Activated CD4-positive, alpha-beta T cell treated with anti-CD3 and anti-CD28 coated beads, Interleukin-2, amount 50 U/mL, for 48 hours (primary cell): Measurements from ENCODE around the gene COL9A3.
"Not testable (repeated sequence)": the region's sequence is repeated elsewhere in the genome, so short reads cannot be mapped to it uniquely, and the experiment has no call there.

Experiments used
- DNase-seq, 2 experiments: peaks; one replicate each; pipeline ENCODE4 v3.0.0-alpha.2; 2020

COL9A3 gene

DNA sequence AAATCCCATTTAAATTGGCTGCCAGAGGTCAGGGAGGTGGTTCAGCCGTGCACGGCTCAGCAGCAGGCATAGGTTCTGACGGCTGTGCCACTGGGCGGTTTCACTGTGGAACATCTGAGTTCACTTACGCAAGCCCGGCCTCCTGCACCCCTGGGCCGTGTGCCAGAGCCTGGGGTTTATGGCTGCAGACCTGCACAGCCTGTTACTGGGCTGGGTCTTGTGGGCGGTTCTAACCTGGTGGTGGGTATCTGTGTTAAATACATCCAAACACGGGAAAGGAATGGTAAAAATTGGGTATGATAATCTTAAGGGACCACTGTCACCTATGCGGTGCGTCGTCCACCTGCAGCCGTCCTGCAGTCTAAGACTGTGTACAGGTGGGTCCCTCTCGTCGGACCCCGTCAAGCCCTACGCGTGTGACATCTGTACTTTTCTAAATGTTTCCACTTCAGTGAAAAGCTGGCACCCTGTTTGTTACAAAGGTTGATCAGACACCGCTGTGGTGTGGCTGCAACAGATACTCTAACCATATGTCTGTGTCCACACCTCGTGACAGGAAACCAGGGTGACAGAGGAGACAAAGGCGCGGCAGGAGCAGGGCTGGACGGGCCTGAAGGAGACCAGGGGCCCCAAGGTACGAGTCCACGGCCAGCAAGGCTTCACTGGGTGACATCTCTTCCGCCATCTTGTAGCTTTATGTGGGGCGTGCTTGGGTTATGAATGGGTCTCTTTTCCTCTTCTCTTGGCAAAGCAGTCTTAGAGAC is 21.5 kb downstream of the COL9A3 start:
- no peak for DNase-seq

DNA sequence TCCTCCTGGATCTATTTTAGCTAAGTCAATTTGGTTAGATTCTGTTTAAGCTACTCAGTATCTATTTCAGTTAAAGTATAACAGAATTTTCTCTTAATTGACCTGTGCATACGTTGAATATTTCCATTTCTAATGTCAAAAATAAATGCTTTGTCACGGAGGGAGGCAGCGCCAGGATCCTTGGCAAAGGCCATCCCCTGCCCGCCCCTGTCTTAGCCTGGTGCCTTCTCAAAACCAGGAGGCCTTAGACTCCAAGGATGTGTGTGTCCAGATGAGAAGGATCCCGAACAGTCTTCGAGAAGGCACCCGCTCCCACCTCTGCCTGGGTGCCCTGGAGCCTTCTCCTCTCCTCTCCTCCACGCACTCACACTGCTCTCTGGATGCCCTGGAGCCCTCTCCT is 22.4 kb downstream of the COL9A3 start:
- DNase-seq: no peak

DNA sequence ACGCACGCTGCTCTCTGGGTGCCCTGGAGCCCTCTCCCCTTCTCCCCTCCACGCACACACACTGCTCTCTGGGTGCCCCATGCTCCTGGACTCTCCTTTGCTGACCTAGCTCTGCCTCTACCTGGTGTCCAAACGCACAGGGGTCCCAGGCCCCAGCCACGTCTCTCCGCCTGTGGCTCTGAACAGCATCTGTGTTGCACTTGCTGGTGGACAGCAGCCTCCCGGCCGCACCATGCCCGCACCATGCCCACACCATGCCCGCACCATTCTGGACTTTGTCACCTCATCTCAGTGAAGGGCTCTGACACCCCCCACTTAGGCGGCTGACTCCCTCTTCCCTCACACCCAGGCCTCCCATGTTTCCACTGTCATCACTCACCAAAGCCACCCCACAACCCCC is 23.0 kb downstream of the COL9A3 start:
- DNase-seq: no peak

DNA sequence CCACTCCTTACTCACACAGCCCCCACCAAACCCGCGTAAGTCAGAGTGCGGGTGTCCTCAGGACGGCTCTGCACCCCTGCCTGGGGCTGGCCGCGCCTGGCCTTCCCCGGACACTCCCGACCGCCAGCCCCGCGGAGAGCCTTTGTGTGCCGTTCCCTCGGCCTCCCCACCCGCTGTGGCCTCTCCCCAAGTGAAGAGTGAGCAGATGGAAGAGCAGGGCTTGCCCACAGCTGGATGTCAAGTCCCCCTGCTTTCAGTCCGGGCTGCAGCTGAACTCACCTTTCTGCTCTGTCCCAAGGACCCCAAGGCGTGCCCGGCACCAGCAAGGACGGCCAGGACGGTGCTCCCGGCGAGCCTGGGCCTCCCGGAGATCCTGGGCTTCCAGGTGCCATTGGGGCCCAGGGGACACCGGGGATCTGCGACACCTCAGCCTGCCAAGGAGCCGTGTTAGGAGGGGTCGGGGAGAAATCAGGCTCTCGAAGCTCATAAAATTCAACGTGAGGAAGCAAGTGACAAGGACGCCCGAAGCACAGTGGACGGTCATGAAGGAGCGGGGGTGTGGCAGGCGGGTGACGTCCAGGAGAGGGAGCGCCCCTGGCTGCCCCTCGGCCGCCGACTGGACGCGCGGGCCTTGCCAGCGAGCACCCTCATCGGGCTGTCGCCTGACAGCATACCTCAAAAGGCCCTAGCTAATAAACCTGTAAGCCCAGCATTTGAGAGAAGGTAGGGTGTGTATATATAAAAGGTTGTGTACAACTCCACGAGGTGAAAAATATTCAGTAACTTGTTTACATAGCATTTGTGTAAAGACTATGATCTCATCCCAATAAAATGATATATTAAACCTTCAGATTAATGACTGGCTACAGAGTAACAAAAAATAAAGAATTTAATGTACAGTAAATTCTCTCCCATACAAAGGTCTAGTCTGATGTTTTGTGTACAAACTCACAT is 23.7 kb downstream of the COL9A3 start:
- DNase-seq: no peak

DNA sequence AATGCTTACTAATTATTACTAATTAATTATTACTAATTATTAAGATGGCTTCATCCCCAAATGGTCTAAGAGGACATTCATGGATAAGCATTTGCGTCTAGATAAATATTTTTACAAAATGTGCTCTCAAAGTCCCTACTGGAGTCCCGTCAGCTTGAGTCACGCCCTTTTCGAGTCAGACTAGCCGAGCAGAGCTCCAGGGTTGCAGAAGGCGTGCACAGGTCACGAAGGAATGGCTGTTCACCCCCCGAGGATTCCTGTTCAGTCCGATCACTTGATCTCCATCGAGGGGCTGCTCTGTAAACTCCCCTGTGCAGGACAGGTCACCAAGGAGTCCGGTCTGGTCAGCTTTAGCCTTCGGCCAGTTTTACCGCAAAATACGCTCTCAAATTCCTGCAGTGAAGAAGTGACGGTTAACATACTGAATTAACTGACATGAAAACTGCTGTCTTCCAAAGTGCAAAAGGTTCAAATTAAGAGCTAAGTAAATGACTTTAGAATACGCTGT is 24.9 kb downstream of the COL9A3 start:
- no peak for DNase-seq

DNA sequence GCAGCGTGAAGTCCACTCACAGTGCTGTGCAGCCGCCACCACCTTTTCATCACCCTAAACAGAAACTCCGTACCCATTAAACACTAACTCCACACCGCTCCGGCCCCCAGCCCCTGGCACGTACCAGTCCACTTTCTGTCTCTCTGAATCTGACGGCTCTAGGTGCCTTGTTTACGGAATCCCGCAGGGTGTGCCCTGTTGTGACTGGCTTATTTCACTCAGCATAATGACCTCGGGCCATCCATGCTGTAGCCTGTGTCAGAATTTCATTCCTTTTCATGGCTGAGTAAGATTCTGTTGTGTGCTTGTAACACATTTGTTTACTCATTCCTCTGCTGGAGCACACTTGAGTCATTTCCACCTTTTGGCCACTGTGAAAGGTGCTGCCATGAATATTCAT is 26.8 kb downstream of the COL9A3 start:
- no peak for DNase-seq

DNA sequence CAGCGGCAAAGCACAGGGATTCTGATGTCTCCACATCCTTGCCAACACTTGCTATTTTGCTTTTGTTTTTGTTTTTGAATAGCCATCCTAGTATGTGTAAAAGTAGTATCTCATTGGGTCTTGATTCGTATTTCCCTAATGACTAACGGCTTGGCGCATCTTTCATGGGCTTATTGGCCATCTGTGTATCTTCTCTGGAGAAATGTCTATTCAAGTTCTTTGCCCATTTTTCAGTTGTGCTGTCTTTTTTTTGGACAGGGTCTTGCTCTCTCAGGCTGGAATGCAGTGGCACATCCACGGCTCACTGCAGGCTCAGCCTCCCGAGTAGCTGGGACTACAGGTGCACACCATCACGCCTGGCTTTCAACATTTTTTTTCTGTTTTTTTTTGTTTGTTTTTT is 27.3 kb downstream of the COL9A3 start:
- no peak for DNase-seq

DNA sequence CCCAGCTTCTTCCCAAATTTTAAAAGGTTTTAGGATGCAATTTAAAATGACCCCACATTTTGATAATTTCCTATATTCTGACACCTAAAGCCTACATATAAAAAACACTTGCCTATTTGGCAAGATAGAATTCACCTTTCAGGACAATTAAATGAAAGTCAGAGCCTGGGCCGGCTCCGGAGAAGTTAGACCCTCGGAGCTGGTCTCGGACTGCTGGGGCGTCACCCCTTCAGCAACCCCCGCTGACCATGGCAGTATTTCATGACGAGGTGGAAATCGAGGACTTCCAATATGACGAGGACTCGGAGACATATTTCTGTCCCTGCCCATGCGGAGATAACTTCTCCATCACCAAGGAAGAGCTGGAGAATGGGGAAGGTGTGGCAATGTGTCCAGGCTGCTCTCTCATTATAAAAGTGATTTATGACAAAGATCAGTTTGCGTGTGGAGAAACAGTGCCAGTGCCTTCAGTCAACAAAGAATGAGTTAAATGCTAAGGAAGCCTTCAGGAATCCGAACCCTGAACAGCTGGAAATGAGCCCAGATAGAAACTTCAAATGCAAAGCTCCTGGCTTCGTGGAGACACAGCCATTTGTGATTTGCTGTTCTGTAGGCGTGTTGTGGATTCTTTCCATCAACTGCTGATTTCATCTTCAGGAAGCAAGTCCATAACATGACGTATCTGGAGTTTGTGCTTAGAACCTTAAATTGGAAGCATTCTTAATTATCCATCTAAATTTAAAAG is 28.7 kb downstream of the COL9A3 start:
- DNase-seq: no peak

DNA sequence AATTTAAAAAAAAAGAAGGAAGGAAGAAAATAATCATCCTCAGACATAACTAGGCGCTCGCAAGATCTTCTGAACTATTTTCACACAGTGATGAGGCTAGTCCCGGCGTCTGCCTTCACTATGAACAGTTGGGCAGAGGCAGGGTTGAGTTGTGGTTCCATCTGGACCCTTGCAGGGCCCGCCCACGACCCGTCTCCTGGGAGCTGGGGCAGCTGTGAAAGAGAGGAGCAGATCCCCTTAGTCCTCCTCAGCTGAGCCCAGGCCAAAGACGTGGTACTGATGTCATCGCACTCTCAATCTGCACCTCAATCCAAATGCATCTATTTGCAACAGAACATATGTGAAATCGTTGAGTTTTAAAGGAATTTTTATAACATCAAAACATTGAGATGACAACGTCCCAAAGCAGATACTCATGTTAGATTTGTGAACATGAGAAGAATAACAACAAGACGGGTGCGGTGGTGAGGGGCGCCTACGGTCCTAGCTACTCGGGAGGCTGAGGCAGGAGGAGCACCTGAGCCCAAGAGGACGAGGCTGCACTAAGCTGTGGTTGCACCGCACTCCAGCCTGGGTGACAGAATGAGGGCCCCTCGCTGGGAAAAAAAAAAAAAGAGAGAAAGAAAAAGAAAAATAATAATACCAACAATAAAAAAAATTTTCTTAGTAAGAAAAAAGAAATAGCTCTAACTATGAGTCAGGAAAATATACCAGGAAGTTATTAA is 29.5 kb downstream of the COL9A3 start:
- DNase-seq: no peak

DNA sequence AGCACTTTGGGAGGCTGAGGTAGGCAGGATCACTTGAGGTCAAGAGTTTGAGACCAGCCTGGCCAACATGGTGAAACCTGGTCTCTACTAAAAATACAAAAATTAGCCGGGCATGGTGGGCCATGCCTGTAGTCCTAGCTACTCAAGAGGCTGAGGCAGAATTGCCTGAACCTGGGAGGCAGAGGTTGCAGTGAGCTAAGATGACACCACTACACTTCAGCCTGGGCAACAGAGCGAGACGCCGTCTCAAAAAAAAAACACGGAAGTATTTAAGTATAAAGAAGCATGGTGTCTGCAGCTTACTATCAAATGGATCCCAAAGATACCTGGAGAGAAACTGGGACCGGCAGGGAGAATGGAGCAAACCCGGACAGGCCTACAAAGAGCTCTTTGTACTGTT is 32.1 kb downstream of the COL9A3 start:
- DNase-seq: not testable (repeated sequence)

DNA sequence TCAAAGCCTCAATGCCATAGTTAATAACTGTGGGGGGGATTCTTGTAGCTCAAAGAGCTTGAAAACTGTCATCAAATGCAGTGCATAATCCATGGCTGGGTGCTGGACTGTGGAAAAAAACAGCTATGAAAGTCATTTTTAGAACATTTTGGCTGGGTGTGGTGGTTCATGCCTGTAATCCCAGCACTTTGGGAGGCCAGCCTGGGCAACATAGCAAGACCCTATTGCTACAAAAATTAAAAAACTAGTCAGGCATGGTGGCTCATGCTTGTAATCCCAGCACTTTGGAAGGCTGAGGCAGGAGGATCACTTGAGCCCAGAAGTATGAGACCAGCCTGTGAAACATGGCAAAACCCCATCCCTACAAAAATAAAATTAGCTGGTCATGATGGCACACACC is 32.6 kb downstream of the COL9A3 start:
- DNase-seq: no peak

DNA sequence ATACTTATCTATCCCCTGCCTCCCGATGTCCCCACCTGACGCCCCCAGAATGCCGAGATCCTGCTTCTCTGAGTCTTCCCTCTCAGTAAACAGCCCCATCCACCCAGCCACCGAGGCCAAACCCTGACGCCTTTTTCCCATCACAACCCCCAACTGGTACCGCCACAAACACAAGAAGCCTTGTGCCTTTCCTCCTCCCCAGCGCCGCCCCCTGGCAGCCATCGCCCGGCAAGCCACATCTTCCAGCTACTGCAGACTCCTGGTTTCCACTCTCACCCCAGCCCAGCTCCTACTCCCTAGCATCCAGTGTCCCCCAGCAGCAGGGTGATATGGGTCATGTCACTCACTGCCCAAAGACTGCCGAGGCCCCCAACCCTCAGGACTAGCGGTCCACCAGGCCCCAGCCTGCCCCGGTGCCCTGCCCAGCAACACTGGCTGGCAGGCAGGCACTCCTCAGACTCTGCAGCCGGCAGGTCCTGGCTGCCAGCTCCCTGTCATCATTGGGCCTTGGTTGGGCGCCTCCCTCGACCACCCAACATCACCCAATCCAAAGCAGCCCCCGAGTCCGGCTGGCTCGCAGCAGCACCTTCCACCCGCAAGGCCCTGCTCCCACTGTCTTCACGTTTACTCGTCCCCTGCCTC is 33.6 kb downstream of the COL9A3 start:
- DNase-seq: no peak

DNA sequence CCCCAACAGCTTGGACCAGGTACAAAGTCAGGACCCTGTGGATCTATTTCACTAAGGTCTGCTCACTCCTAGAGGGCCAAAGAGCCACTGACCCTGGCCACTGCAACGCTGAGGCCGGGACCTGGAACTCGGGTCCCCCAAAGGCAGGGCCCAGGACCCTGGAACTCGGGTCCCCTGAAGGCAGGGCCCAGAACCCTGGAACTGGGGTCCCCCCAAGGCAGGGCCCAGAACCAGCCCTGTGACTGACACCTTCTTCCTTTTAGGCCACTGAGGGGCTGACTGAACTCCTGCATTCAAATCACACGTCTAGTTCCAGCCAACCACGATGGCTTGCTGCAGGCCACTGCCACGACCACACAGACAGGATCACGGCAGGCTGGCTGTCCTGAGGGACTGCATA is 35.3 kb downstream of the COL9A3 start:
- DNase-seq: no peak

DNA sequence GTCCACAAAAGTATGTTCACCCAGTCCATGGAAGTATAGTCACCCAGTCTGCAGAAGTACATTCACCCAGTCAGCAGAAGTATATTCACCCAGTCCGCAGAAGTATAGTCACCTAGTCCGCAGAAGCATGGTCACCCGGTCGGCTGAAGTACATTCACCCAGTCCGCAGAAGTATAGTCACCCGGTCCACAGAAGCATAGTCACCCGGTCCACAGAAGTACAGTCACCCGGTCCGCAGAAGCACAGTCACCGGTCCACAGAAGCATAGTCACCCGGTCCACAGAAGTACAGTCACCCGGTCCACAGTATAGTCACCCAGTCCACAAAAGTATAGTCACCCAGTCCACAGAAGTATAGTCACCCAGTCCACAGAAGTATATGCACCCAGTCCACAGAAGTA is 36.0 kb downstream of the COL9A3 start:
- DNase-seq: no peak

DNA sequence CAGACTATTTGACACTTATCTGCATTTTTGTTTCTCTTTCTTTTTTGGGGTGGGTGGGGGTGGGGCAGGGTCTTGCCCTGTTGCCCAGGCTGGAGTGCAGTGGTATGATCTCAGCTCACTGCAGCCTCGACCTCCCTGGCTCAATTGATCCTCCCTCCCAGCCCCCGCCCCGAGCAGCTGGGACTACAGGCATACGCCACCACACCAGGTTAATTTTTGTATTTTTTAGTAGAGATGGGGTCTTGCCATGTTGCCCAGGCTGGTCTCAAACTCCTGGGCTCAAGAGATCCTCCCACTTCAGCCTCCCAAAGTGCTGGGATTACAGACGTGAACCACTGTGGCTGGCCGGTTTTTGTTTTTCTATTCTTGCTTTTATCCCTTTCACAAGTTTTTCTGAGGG is 36.5 kb downstream of the COL9A3 start:
- not testable (repeated sequence) for DNase-seq

DNA sequence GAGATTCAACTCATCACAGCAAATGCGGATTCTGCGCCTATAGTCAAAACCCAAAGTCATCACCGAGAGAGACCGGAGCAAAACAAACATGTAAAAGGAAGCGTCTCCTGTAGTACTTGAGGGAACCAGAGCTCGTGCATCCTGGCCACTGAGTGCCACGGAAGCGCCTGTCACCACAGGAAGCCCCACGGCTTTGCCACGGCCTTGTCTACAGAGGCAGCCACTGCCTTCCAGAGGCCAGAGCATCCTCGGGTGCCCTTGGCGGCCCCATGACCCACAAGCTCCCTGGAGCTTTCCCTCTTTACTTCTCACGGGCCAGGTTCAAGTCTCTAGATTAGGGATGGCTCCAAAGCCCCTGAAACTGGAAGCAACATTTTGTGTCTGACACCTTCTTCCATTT is 37.3 kb downstream of the COL9A3 start:
- DNase-seq: no peak

DNA sequence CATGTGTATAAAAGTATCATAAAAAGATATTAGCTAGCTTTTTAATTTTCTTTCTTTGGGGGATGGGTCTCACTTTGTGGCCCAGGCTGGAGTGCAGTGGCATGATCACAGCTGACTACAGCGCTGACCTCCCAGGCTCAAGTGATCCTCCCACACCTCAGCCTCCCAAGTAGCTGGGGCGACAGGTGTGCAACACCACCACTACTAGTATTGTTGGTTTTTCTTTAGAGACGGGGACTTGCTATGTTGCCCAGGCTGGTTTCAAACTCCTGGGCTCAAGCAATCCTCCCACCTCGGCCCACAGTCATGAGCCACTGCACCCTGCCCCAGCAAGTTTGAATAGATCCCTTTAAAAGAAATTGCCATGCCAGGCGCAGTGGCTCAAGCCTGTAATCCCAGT is 38.3 kb downstream of the COL9A3 start:
- no peak for DNase-seq

DNA sequence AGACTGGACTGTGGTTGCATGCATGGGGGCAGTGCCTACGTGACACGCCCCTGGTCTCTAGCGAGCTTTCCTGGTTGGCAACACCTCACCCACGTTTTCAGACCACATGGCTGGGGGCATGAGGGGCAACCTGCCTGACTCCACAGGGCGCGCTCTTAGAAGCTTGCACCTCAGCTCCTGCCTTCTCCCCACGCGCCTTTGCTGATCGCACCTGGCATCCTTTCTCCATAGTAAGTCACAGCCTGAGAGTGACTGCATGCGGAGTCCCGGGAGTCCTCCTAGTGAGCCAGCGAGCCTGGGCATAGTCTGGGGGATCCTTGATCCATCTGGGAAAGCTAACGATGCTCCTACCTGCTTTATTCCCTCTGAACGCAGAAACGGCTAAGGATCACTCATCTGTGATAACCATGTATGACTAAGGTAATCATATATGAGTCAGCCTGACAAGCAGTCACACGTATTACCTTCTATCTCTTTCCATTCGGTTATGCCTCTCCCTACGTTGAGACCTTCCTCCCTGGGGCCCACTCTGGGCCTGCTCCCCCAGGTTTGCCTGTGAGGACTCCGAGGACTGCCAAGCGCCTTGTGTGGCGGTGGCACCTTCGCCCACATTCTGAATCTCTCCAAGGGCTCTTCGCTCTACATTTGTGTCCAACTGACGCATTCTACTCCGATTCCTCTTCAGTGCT is 40.2 kb downstream of the COL9A3 start:
- DNase-seq: no peak

DNA sequence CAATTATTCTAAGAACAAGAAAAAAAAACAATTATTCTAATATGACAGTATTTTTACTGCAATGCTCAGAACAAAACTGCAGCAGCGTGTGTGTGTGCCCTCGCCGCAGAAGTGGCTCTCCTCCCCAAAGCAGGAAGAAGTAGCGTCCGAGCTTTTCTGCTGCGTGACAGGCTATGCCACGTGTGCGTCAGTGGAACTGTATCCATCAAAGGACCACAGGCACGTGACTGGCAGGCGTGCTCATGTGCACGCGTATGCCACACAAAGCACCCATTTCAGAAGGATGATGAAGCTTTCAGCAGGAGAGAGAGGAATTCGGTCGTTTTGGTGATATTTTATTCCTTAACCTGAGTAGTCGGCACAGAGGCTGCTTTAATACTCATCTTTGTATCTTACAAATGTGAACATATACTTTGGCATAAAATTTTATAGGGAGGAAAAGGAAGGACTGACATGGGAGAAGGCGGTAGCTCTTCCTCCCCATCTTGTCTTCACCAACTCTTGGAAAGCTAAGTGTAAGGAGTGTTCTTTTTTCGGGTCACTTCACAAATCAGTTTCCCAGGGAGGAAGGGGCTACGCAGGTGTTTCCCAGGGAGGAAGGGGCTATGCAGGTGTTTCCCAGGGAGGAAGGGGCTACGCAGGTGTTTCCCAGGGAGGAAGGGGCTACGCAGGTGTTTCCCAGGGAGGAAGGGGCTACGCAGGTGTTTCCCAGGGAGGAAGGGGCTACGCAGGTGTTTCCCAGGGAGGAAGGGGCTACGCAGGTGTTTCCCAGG is 41.4 kb downstream of the COL9A3 start:
- DNase-seq: no peak

DNA sequence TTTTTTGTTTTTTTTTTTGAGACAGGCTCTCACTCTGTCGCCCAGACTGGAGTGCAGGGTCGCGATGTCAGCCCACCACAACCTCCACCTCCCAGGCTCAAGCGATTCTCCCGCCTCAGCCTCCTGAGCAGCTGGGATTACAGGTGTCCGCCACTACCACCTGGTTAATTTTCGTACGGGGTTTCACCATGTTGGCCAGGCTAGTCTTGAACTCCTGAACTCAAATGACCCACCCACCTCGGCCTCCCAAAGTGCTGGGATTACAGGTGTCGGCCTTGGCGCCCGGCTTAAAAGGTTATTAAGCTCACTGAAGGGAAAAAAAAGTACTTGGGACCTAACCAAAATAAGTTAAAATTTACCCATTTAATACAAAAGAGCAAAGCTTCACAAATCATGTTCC is 42.9 kb downstream of the COL9A3 start:
- no peak for DNase-seq
